H1 (cell line): ENCODE results near the gene RBM19. TPM values are rescaled to one million over a fixed set of nuclear protein-coding genes. Genes with fewer than 3 reads are reported as not detected.

ENCODE experiments used
- CTCF ChIA-PET: fragments of 300-600 bp; sonication (Branson Sonifier 250); formaldehyde crosslinking; loops from one replicate; lab custom pipeline; 2021; ENCODE audit not compliant: partially characterized antibody; lab: Charles Lee
- POLR2A ChIA-PET: fragments of 300-600 bp; sonication (Branson Sonifier 250); formaldehyde crosslinking; loops from one replicate; lab custom pipeline; 2021; ENCODE audit warnings: inconsistent platforms; ENCODE audit not compliant: partially characterized antibody; lab: Charles Lee
- DNase-seq, 2 experiments: peaks; one replicate each; pipeline versions ENCODE4 v3.0.0 to v3.0.0-alpha.2; 2010 to 2022; ENCODE audit warnings: low spot score in 2 of 2, low read depth in 1 of 2, mixed read lengths in 1 of 2
- FAIRE-seq: peaks from 2 replicates; lab custom pipeline; 2011; peaks lifted over from hg19 to GRCh38; lab: Jason Lieb, UNC
- H2AFZ ChIP-seq: 2 replicates; pipeline ENCODE4 v1.8.1; 2012; ENCODE audit warnings: low read length, inconsistent platforms
- H2AK5ac ChIP-seq: 2 replicates; pipeline ENCODE4 v1.6.1; 2013; ENCODE audit warnings: low read depth, low read length
- H2BK120ac ChIP-seq: replicated peaks from 2 replicates; pipeline ENCODE3; 2013; ENCODE audit warnings: low read depth, low read length, inconsistent platforms
- H2BK12ac ChIP-seq: 2 replicates; pipeline ENCODE4 v1.6.1; 2013; ENCODE audit warnings: low read depth, low read length
- H2BK15ac ChIP-seq: 2 replicates; pipeline ENCODE4 v1.6.1; 2013; ENCODE audit warnings: low read length
- H2BK20ac ChIP-seq: 2 replicates; pipeline ENCODE4 v1.6.1; 2013; ENCODE audit warnings: low read length
- H2BK5ac ChIP-seq: 2 replicates; pipeline ENCODE4 v1.6.1; 2013; ENCODE audit warnings: low read depth, low read length
- H3K14ac ChIP-seq: 2 replicates; pipeline ENCODE4 v1.6.1; 2013; ENCODE audit warnings: inconsistent platforms; ENCODE audit not compliant: insufficient read length
- H3K18ac ChIP-seq: 2 replicates; pipeline ENCODE4 v1.6.1; 2013; ENCODE audit warnings: low read length; ENCODE audit errors: extremely low read depth
- H3K23ac ChIP-seq: 2 replicates; pipeline ENCODE4 v1.6.1; 2013; ENCODE audit warnings: inconsistent platforms; ENCODE audit not compliant: insufficient read length
- H3K23me2 ChIP-seq: 2 replicates; pipeline ENCODE4 v1.6.1; 2013; ENCODE audit warnings: low read depth, low read length
- H3K27ac ChIP-seq: 2 replicates; pipeline ENCODE4 v1.6.1; 2011; ENCODE audit warnings: low read depth, low read length, inconsistent platforms
- H3K27me3 ChIP-seq, 4 experiments: replicated peaks in 1 of 4; 1 replicate in 1 of 4; 2 replicates in 3 of 4; pipeline versions ENCODE4 v1.6.1 to v1.8.1; 2011 to 2013; ENCODE audit warnings: low read length in 3 of 4, mild to moderate bottlenecking in 3 of 4, inconsistent platforms in 2 of 4, mixed read lengths in 2 of 4, moderate library complexity in 1 of 4; ENCODE audit not compliant: control insufficient read depth in 3 of 4, insufficient read depth in 3 of 4; ENCODE audit errors: extremely low read depth in 1 of 4
- H3K36me3 ChIP-seq, 4 experiments: 2 replicates each; pipeline versions ENCODE4 v1.6.1 to v1.8.1; 2011 to 2013; ENCODE audit warnings: mild to moderate bottlenecking in 4 of 4, low read length in 3 of 4, moderate library complexity in 2 of 4, control low read depth in 1 of 4, inconsistent platforms in 1 of 4; ENCODE audit not compliant: insufficient read depth in 4 of 4, control insufficient read depth in 2 of 4
- H3K4ac ChIP-seq: replicated peaks from 2 replicates; pipeline ENCODE3; 2013; ENCODE audit warnings: low read length, low read depth, mixed read lengths, inconsistent platforms; ENCODE audit not compliant: insufficient read length
- H3K4me1 ChIP-seq, 4 experiments: replicated peaks in 1 of 4; 1 replicate in 1 of 4; 2 replicates in 3 of 4; pipeline versions ENCODE4 v1.6.1 to v1.8.1; 2011 to 2013; ENCODE audit warnings: low read length in 3 of 4, inconsistent platforms in 2 of 4, mixed read lengths in 1 of 4; ENCODE audit not compliant: insufficient read depth in 4 of 4, control insufficient read depth in 3 of 4
- H3K4me2 ChIP-seq, 2 experiments: 2 replicates each; pipeline versions ENCODE4 v1.6.1 to v1.8.1; 2011 to 2013; ENCODE audit warnings: low read depth in 2 of 2, low read length in 2 of 2, control low read depth in 1 of 2, inconsistent platforms in 1 of 2, mild to moderate bottlenecking in 1 of 2; ENCODE audit not compliant: insufficient read depth in 1 of 2
- H3K4me3 ChIP-seq, 4 experiments: fragments of 200-600, 300-600 bp in 1 of 4; sonication (generic), shearing (Covaris generic), sonication (Bioruptor Twin) in 1 of 4; 2 replicates each; pipeline versions ENCODE4 v1.5.1 to v1.8.1; 2011 to 2016; ENCODE audit warnings: low read length in 4 of 4, low read depth in 3 of 4, control low read depth in 2 of 4, inconsistent platforms in 2 of 4, mild to moderate bottlenecking in 2 of 4, mixed read lengths in 1 of 4, moderate library complexity in 1 of 4; ENCODE audit not compliant: insufficient read depth in 2 of 4; ENCODE audit errors: extremely low read depth in 1 of 4
- H3K56ac ChIP-seq: replicated peaks from 2 replicates; pipeline ENCODE3; 2013; ENCODE audit warnings: low read depth, mild to moderate bottlenecking, mixed read lengths, low read length, inconsistent platforms; ENCODE audit not compliant: insufficient read length
- H3K79me1 ChIP-seq: 2 replicates; pipeline ENCODE4 v1.6.1; 2013; ENCODE audit warnings: low read depth, low read length, control low read depth
- H3K79me2 ChIP-seq, 2 experiments: 2 replicates each; pipeline versions ENCODE4 v1.6.1 to v1.8.1; 2012 to 2013; ENCODE audit warnings: low read length in 2 of 2, mild to moderate bottlenecking in 2 of 2, inconsistent platforms in 1 of 2; ENCODE audit not compliant: insufficient read depth in 2 of 2, control insufficient read depth in 1 of 2
- H3K9ac ChIP-seq, 4 experiments: replicated peaks in 1 of 4; 1 replicate in 1 of 4; 2 replicates in 3 of 4; pipeline versions ENCODE4 v1.6.1 to v1.8.1; 2011 to 2013; ENCODE audit warnings: low read depth in 3 of 4, low read length in 3 of 4, control low read depth in 2 of 4, mild to moderate bottlenecking in 2 of 4, moderate library complexity in 2 of 4, inconsistent platforms in 1 of 4; ENCODE audit errors: extremely low read depth in 1 of 4
- H3K9me3 ChIP-seq, 2 experiments: 2 replicates each; pipeline versions ENCODE4 v1.6.1 to v1.8.1; 2012 to 2013; ENCODE audit warnings: mild to moderate bottlenecking in 2 of 2, moderate library complexity in 2 of 2, control low read depth in 1 of 2, inconsistent platforms in 1 of 2, low read depth in 1 of 2, low read length in 1 of 2, mixed read lengths in 1 of 2; ENCODE audit not compliant: insufficient read depth in 2 of 2
- H4K20me1 ChIP-seq, 2 experiments: replicated peaks in 1 of 2; 2 replicates each; pipeline versions ENCODE3 to v1.8.1; 2011 to 2013; ENCODE audit warnings: inconsistent platforms in 2 of 2, low read length in 2 of 2, mild to moderate bottlenecking in 1 of 2; ENCODE audit not compliant: insufficient read depth in 2 of 2, control insufficient read depth in 1 of 2
- H4K5ac ChIP-seq: 2 replicates; pipeline ENCODE4 v1.6.1; 2013; ENCODE audit warnings: low read length, low read depth, mixed read lengths, inconsistent platforms; ENCODE audit not compliant: insufficient read length
- H4K8ac ChIP-seq: 2 replicates; pipeline ENCODE4 v1.8.0; 2013; ENCODE audit warnings: mild to moderate bottlenecking, moderate library complexity, low read length, inconsistent platforms; ENCODE audit not compliant: insufficient read depth; ENCODE audit errors: extremely low read depth
- H4K91ac ChIP-seq: replicated peaks from 2 replicates; pipeline ENCODE3; 2013; ENCODE audit warnings: low read length, mixed read lengths, inconsistent platforms; ENCODE audit not compliant: insufficient read length
- ASH2L ChIP-seq: fragments of 200-600, 300-600 bp; sonication (generic); IDR thresholded peaks from one replicate; pipeline ENCODE4 v1.7.1; 2017; ENCODE audit warnings: low read length
- ATF2 ChIP-seq: IDR thresholded peaks from 2 replicates; pipeline ENCODE4 v1.6.1; 2012; ENCODE audit warnings: low read length, inconsistent platforms
- BRCA1 ChIP-seq: IDR thresholded peaks from 2 replicates; pipeline ENCODE4 v1.6.1; 2012; ENCODE audit warnings: low read depth, low read length, improper control_type of control experiment
- CBX5 ChIP-seq: fragments of 300-800, 300-1000 bp; sonication (generic); IDR thresholded peaks from 2 replicates; pipeline ENCODE4 v1.7.1; 2016; ENCODE audit warnings: antibody characterized with exemption, low read length, low read depth
- GTF2F1 ChIP-seq: IDR thresholded peaks from 2 replicates; pipeline ENCODE4 v1.6.1; 2012; ENCODE audit warnings: low read depth, low read length, improper control_type of control experiment, borderline replicate concordance
- HDAC6 ChIP-seq: IDR thresholded peaks from one replicate; pipeline ENCODE4 v1.7.1; 2012; ENCODE audit warnings: low read depth, mild to moderate bottlenecking, inconsistent platforms, low read length, moderate library complexity
- JUN ChIP-seq: IDR thresholded peaks from 2 replicates; pipeline ENCODE4 v1.6.1; 2011; ENCODE audit warnings: low read depth, mild to moderate bottlenecking, improper control_type of control experiment, low read length
- MAFK ChIP-seq: IDR thresholded peaks from 2 replicates; pipeline ENCODE4 v1.6.1; 2012; ENCODE audit warnings: low read depth, mild to moderate bottlenecking, improper control_type of control experiment, low read length
- RBBP5 ChIP-seq: IDR thresholded peaks from 2 replicates; pipeline ENCODE4 v1.7.1; 2012; ENCODE audit warnings: low read depth, mild to moderate bottlenecking, inconsistent platforms, low read length, moderate library complexity, borderline replicate concordance
- RNF2 ChIP-seq: fragments of 200-900, 300-1000 bp; sonication (generic); IDR thresholded peaks from 2 replicates; pipeline ENCODE4 v1.7.1; 2016; ENCODE audit warnings: borderline replicate concordance, low read depth, mild to moderate bottlenecking, antibody characterized with exemption, low read length; ENCODE audit not compliant: poor library complexity, severe bottlenecking; ENCODE audit errors: missing control alignments
- WGBS, 2 experiments: shearing (Covaris generic) in 1 of 2; methylation state at CpG; one replicate each; pipeline versions ENCODE4 v1.1.6 to v1.1.7; 2013 to 2015; ENCODE audit warnings: low lambda C conversion rate in 2 of 2, mixed read lengths in 2 of 2, inconsistent platforms in 1 of 2, low coverage in 1 of 2, missing lambda C conversion rate in 1 of 2; ENCODE audit not compliant: insufficient replicate concordance in 2 of 2, insufficient coverage in 1 of 2, insufficient read length in 1 of 2; ENCODE audit errors: extremely low coverage in 1 of 2, missing lambda C conversion rate in 1 of 2; 5-methylcytosine and 5-hydroxymethylcytosine counted together
- polyA plus RNA-seq, 7 experiments: library from polyadenylated mRNA; depleted of rRNA in 3 of 7; stranded (reverse) in 5 of 7; unstranded in 2 of 7; fragments of >200 nt in 5 of 7; fragments of 200-250 nt in 2 of 7; gene quantifications; 1 replicate in 5 of 7; 2 replicates in 1 of 7; 4 replicates in 1 of 7; pipeline versions ENCODE4 v1.2.1 to v1.2.3, GENCODE V29; 2011 to 2013; ENCODE audit warnings: missing spikeins in 2 of 7, mixed read lengths in 2 of 7
- total RNA-seq: library from RNA; stranded (reverse); fragmentation: NEBNext Ultra II Directional; extraction: Animal tissue kit (Norgen Biotek cat#: 25700); gene quantifications from 2 replicates; pipeline ENCODE4 v1.2.1, GENCODE V29; 2021
- TF ChIP-seq, protein P1 (sequence below): IDR thresholded peaks from 2 replicates; pipeline ENCODE4 v1.6.1; 2011; ENCODE audit warnings: low read depth, mild to moderate bottlenecking, low read length; ENCODE audit not compliant: insufficient read depth

Gene RBM19
- total and polyA plus RNA-seq, 2 of the 8 experiments (the other 6 are each of a cell fraction or from before 2014, with no cell fraction given) = 23.4 to 61.9 TPM

- Histone ChIP-seq H2AK5ac (no peak overlapping the region), H4K8ac (no peak overlapping the region), H4K5ac (no peak overlapping the region), H3K56ac (no peak overlapping the region), H3K18ac (no peak overlapping the region), H2BK5ac (no peak overlapping the region), H3K9me3 (no peaks in the 10 kb centered on the region), H3K4me3 (no peak overlapping the region), H3K23ac (no peak overlapping the region), H4K91ac (no peak overlapping the region), H3K23me2 (no peaks in the 10 kb centered on the region), H3K79me2 (no peaks in the 10 kb centered on the region), H2BK120ac (no peak overlapping the region), H2AFZ (no peak overlapping the region), H3K4me1 (peaks cover 0 to 6% (median 0%) of the 10 kb centered on the region in 4 experiments; a peak in 2 of 7 replicates), H3K79me1 (no peaks in the 10 kb centered on the region), H3K14ac (no peak overlapping the region), H4K20me1 (peaks cover 0 to 2% of the 10 kb centered on the region in 2 experiments), H2BK15ac (no peak overlapping the region), H2BK12ac (no peak overlapping the region), H2BK20ac (no peak overlapping the region), H3K4ac (no peak overlapping the region), H3K9ac (no peak overlapping the region), H3K27me3 (no peaks in the 10 kb centered on the region), H3K36me3 (peaks cover 0 to 3% (median 2%) of the 10 kb centered on the region in 4 experiments; a peak in 3 of 8 replicates), H3K27ac (no peak overlapping the region), H3K4me2 (no peak overlapping the region)
- ChIA-PET CTCF (interaction anchor here (1.2 kb wide), 1 partner anchor 37 kb away, joined by 4 read pairs; no protein-coding TSS in a partner anchor), POLR2A (interaction anchor here (1.0 kb wide), 1 partner anchor 37 kb away, joined by 3 read pairs; no protein-coding TSS in a partner anchor)
- DNase-seq = no peak
- FAIRE-seq = no peak
- 88% methylated on average over 4 of the region's 4 CpGs; no CpG with 5 or more reads in 1 of the 2 experiments for WGBS, 2 experiments
- no peak for TF ChIP-seq ATF2
- TF ChIP-seq, protein P1, sequence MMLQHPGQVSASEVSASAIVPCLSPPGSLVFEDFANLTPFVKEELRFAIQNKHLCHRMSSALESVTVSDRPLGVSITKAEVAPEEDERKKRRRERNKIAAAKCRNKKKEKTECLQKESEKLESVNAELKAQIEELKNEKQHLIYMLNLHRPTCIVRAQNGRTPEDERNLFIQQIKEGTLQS = no peak
- TF ChIP-seq RBBP5 = no peak
- no peak for TF ChIP-seq RNF2
- no peak for TF ChIP-seq HDAC6
- no peak for TF ChIP-seq ASH2L
- TF ChIP-seq BRCA1 = no peak
- TF ChIP-seq MAFK = no peak
- TF ChIP-seq JUN = no peak
- no peak for TF ChIP-seq CBX5
- TF ChIP-seq GTF2F1 = no peak
Observed at GRCh38 chr12:113903381-113903863, 62.7 kb downstream of the RBM19 start.
